ENCODE results near the gene UBE2R2.
"Not testable (repeated sequence)": the region's sequence is repeated elsewhere in the genome, so short reads cannot be mapped to it uniquely, and the experiment has no call there.

UBE2R2 gene

DNA sequence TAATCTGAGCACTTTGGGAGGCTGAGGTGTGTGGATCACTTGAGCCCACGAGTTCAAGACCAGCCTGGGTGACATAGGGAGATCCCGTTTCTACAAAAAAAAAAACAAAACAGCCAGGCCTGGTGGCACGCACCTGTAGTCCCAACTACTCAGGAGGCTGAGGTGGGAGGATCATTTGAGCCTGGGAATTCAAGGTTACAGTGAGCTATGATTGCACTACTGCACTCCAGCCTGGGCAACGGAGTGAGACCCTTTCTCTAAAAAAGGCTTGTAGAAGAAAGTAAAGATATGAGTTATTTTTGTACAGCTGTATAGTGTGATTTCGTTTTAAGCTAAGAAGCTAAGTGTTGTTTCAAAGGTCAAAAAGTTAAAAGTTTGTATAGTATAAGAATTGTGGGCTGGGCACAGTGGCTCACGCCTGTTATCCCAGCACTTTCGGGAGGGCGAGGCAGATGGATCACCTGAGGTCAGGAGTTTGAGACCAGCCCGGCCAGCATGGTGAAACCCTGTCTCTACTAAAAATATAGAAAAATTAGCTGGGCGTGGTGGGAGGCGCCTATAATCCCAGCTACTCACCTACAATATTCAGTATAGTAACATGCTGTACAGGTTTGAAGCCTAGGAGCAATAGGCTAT is 18.8 kb downstream of the UBE2R2 start:
- H2AFZ ChIP-seq (ENCODE audit: low read depth, low read length): no peak overlapping the region
- no peak overlapping the region for H3K4me3 ChIP-seq (ENCODE audit: low read depth in 1 of 2, low read length in 2 of 2)
- ATAC-seq (ENCODE audit: insufficient read depth, low read depth): no peak
- H4K20me1 ChIP-seq (ENCODE audit: insufficient read depth, low read length): peaks cover 66% of the 10 kb centered on the region
- no peak overlapping the region for H3K4me2 ChIP-seq (ENCODE audit: insufficient read depth, low read length)
- peaks cover 5% of the 10 kb centered on the region for H3K36me3 ChIP-seq (ENCODE audit: insufficient read depth, low read length)
- H3K27ac ChIP-seq (ENCODE audit: low read length): no peak overlapping the region
- H3K9me3 ChIP-seq (ENCODE audit: insufficient read depth, low read length, severe bottlenecking): no peaks in the 10 kb centered on the region
- no peak overlapping the region for H3K9ac ChIP-seq (ENCODE audit: low read depth, low read length)
- H3K27me3 ChIP-seq (ENCODE audit: insufficient read depth, low read length, poor library complexity): no peaks in the 10 kb centered on the region
- H3K4me1 ChIP-seq (ENCODE audit: insufficient read depth, low read length): no peaks in the 10 kb centered on the region
- DNase-seq: no peak
- peaks cover 97% of the 10 kb centered on the region for H3K79me2 ChIP-seq (ENCODE audit: insufficient read depth, low read length)
- TF ChIP-seq EZH2 (IDR thresholded peaks at IDR 0.05; ENCODE audit: borderline replicate concordance, low read depth, low read length, severe bottlenecking): no peak
- no peak for TF ChIP-seq CTCF (IDR thresholded peaks at IDR 0.05; ENCODE audit: borderline replicate concordance, extremely low read depth, low read length, poor library complexity, severe bottlenecking)

- not testable (repeated sequence) for H3K9ac ChIP-seq (ENCODE audit: low read depth, low read length); H3K9me3 ChIP-seq (ENCODE audit: insufficient read depth, low read length, severe bottlenecking); H3K27ac ChIP-seq (ENCODE audit: low read length); H3K4me3 ChIP-seq (ENCODE audit: low read depth in 1 of 2, low read length in 2 of 2); DNase-seq; H3K4me1 ChIP-seq (ENCODE audit: insufficient read depth, low read length); ATAC-seq (ENCODE audit: insufficient read depth, low read depth); H2AFZ ChIP-seq (ENCODE audit: low read depth, low read length); H3K36me3 ChIP-seq (ENCODE audit: insufficient read depth, low read length); H3K27me3 ChIP-seq (ENCODE audit: insufficient read depth, low read length, poor library complexity); H3K4me2 ChIP-seq (ENCODE audit: insufficient read depth, low read length)
- peaks cover 71% of the 10 kb centered on the region for H4K20me1 ChIP-seq (ENCODE audit: insufficient read depth, low read length)
- peaks cover 97% of the 10 kb centered on the region for H3K79me2 ChIP-seq (ENCODE audit: insufficient read depth, low read length)
Observed at GRCh38 chr9:33836261-33836660, 19.3 kb downstream of the UBE2R2 start.

- no peak overlapping the region for H3K4me3 ChIP-seq (ENCODE audit: low read depth in 1 of 2, low read length in 2 of 2)
- no peaks in the 10 kb centered on the region for H3K9me3 ChIP-seq (ENCODE audit: insufficient read depth, low read length, severe bottlenecking)
- H3K9ac ChIP-seq (ENCODE audit: low read depth, low read length): no peak overlapping the region
- no peak overlapping the region for H3K4me2 ChIP-seq (ENCODE audit: insufficient read depth, low read length)
- no peak overlapping the region for H2AFZ ChIP-seq (ENCODE audit: low read depth, low read length)
- peaks cover 5% of the 10 kb centered on the region for H3K36me3 ChIP-seq (ENCODE audit: insufficient read depth, low read length)
- TF ChIP-seq CTCF (IDR thresholded peaks at IDR 0.05; ENCODE audit: borderline replicate concordance, extremely low read depth, low read length, poor library complexity, severe bottlenecking) (no peak), EZH2 (IDR thresholded peaks at IDR 0.05; ENCODE audit: borderline replicate concordance, low read depth, low read length, severe bottlenecking) (no peak)
- H3K4me1 ChIP-seq (ENCODE audit: insufficient read depth, low read length): no peaks in the 10 kb centered on the region
- ATAC-seq (ENCODE audit: insufficient read depth, low read depth) (no peak), DNase-seq (no peak)
- H3K27ac ChIP-seq (ENCODE audit: low read length): no peak overlapping the region
- H4K20me1 ChIP-seq (ENCODE audit: insufficient read depth, low read length): peaks cover 79% of the 10 kb centered on the region
- peaks cover 99% of the 10 kb centered on the region for H3K79me2 ChIP-seq (ENCODE audit: insufficient read depth, low read length)
- H3K27me3 ChIP-seq (ENCODE audit: insufficient read depth, low read length, poor library complexity): no peaks in the 10 kb centered on the region
Observed at GRCh38 chr9:33837138-33837537, 20.2 kb downstream of the UBE2R2 start.

DNA sequence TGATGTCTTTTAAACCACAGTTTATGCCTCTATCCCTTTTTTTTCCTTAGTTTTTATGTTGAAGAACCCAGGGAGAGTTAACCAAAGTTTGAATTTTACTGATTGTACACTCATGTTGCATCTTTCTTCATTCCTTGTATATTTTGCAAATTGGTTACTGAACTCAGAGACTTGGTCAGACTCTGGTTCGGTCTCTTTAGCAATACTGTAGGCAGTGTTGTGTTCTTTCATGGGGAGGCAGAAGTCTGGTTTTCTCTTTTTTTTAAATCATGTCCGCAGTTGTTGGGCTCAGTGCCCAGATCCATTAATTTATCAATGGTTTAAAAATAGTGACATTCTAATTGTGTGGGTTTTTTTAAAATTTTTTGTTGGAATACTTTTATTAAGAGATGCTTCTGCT is 23.4 kb downstream of the UBE2R2 start:
- H3K4me3 ChIP-seq (ENCODE audit: low read depth in 1 of 2, low read length in 2 of 2): no peak overlapping the region
- peaks cover 78% of the 10 kb centered on the region for H4K20me1 ChIP-seq (ENCODE audit: insufficient read depth, low read length)
- no peak overlapping the region for H3K27ac ChIP-seq (ENCODE audit: low read length)
- H3K9me3 ChIP-seq (ENCODE audit: insufficient read depth, low read length, severe bottlenecking): no peaks in the 10 kb centered on the region
- no peak overlapping the region for H2AFZ ChIP-seq (ENCODE audit: low read depth, low read length)
- no peak overlapping the region for H3K4me2 ChIP-seq (ENCODE audit: insufficient read depth, low read length)
- H3K27me3 ChIP-seq (ENCODE audit: insufficient read depth, low read length, poor library complexity): no peaks in the 10 kb centered on the region
- H3K36me3 ChIP-seq (ENCODE audit: insufficient read depth, low read length): peaks cover 5% of the 10 kb centered on the region
- ATAC-seq (ENCODE audit: insufficient read depth, low read depth): no peak
- TF ChIP-seq EZH2 (IDR thresholded peaks at IDR 0.05; ENCODE audit: borderline replicate concordance, low read depth, low read length, severe bottlenecking) (no peak), CTCF (IDR thresholded peaks at IDR 0.05; ENCODE audit: borderline replicate concordance, extremely low read depth, low read length, poor library complexity, severe bottlenecking) (no peak)
- H3K9ac ChIP-seq (ENCODE audit: low read depth, low read length): no peak overlapping the region
- no peak for DNase-seq
- peaks cover 99% of the 10 kb centered on the region for H3K79me2 ChIP-seq (ENCODE audit: insufficient read depth, low read length)
- no peaks in the 10 kb centered on the region for H3K4me1 ChIP-seq (ENCODE audit: insufficient read depth, low read length)
